ENCODE measurements around the gene MAP1B. TPM values are rescaled to one million over a fixed set of nuclear protein-coding genes. Genes with fewer than 3 reads are reported as not detected.

MAP1B gene
- total and polyA plus RNA-seq, 8 donors: 2.1 to 985 (median 24.7) TPM

DNA sequence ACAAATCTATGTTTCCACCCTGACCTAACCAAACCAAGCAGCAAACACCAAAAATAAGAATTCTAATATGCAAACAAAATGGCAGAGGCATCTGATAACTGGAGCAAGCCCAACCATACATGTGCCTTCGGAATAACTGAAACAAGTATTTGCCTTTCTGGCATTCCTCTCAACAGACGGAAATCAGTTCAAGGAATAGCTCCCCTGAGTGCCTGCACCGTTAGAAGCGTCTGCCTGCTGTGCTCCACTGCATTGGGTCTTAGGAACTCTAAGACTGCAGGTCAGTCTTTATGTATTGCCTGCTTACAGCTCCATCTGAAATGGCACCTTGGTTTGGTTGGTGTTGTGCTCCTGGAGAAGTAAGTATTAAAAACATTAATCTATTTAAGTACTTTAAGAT lies 114.3 kb downstream of the MAP1B start:
- Histone ChIP-seq H3K4me3 (no peak overlapping the region), H3K9me3 (no peaks in the 10 kb centered on the region), H3K4me1 (peaks cover 0 to 6% (median 0%) of the 10 kb centered on the region in 4 donors), H3K27ac (no peak overlapping the region), H3K27me3 (no peaks in the 10 kb centered on the region), H3K36me3 (peaks cover 30 to 99% (median 96%) of the 10 kb centered on the region in 4 donors)
- TF ChIP-seq POLR2A (IDR thresholded peaks at IDR 0.05) (no peak), EP300 (IDR thresholded peaks at IDR 0.05) (no peak), POLR2AphosphoS5 (IDR thresholded peaks at IDR 0.05) (no peak)
- TF ChIP-seq, protein P1, sequence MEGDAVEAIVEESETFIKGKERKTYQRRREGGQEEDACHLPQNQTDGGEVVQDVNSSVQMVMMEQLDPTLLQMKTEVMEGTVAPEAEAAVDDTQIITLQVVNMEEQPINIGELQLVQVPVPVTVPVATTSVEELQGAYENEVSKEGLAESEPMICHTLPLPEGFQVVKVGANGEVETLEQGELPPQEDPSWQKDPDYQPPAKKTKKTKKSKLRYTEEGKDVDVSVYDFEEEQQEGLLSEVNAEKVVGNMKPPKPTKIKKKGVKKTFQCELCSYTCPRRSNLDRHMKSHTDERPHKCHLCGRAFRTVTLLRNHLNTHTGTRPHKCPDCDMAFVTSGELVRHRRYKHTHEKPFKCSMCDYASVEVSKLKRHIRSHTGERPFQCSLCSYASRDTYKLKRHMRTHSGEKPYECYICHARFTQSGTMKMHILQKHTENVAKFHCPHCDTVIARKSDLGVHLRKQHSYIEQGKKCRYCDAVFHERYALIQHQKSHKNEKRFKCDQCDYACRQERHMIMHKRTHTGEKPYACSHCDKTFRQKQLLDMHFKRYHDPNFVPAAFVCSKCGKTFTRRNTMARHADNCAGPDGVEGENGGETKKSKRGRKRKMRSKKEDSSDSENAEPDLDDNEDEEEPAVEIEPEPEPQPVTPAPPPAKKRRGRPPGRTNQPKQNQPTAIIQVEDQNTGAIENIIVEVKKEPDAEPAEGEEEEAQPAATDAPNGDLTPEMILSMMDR (IDR thresholded peaks at IDR 0.05): no peak
- intact Hi-C loops (cut with DNase I; ENCODE audit: low total_unique reads): no loop called here
- DNase-seq: no peak
- 74 to 94% (median 93%) methylated on average over 4 of the region's 4 CpGs for WGBS, 5 donors

DNA sequence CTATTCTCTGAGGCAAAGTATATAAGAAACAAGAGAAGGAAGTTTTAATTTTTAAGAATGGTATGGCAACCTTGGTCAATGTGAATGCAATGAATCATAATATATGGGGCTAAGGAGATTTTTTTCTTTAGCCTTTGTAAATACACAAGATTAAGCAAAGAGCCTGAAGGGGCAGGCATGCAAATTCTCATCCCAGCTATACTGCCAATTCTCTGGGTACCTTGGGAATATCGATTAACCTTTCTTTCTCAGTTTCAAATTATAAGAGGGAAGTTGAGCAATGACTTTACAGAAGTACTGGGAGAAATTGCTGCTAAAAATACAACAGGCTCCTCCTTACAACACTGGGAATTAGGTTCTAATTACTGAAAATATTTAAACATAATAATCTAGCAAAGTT lies 115.2 kb downstream of the MAP1B start:
- no peak for TF ChIP-seq EP300 (IDR thresholded peaks at IDR 0.05)
- TF ChIP-seq POLR2AphosphoS5 (IDR thresholded peaks at IDR 0.05): no peak
- TF ChIP-seq, protein P1 (IDR thresholded peaks at IDR 0.05): no peak
- TF ChIP-seq POLR2A (IDR thresholded peaks at IDR 0.05): no peak
- peaks cover 0 to 6% (median 0%) of the 10 kb centered on the region in 4 donors for H3K4me1 ChIP-seq
- H3K4me3 ChIP-seq: no peak overlapping the region
- intact Hi-C loops (cut with DNase I; ENCODE audit: low total_unique reads): no loop called here
- no peak overlapping the region for H3K27ac ChIP-seq
- H3K27me3 ChIP-seq: no peaks in the 10 kb centered on the region
- no peaks in the 10 kb centered on the region for H3K9me3 ChIP-seq
- no peak for DNase-seq
- 88 to 96% (median 92%) methylated on average over 1 of the region's 1 CpG for WGBS, 5 donors
- peaks cover 30 to 100% (median 99%) of the 10 kb centered on the region in 4 donors for H3K36me3 ChIP-seq

DNA sequence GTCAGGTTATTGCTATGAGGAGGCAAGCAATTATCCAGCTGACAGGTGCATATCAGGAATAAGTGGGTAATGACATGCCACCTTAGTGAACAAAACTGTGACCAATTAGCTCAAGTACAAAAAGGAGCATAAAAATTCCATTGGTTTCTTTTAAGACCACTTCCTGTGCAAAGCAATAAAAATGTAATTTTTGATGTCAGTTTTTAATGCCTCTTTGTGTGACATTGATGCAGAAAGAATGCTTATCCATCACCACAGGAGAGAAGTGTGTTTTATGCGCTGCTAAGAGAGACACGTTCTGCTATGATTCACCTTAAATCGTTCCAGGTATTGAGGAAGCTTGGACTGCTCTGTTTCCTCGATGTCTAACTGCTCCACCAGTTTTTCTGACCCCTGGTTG lies 116.1 kb downstream of the MAP1B start:
- WGBS, 5 donors: 91 to 98% (median 96%) methylated on average over 4 of the region's 4 CpGs
- H3K27ac ChIP-seq: no peak overlapping the region

DNA sequence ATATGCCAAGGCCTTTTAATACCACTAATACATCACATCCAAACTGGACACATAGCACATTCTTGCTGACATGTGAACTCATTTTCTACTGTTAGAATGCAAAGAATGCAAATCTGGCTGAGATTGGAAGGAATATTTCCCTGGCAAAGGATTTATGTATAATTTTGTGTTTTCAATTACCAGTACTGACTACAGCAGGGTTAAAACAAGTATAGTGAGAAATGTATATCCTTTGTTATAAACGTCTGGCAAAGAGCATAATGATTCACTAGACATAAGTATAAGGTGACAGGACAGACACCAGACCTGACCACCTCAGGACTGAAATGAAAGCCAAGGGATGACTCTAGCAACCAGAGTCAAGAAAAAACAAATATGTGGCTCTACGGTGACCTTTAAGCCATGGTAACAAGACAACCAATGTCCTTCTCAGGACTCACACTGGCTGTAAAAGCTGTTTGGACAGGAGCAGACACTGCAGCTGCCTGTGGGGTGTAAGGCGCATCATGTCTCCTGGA lies 117.7 kb downstream of the MAP1B start:
- H3K36me3 ChIP-seq: peaks cover 19 to 90% (median 85%) of the 10 kb centered on the region in 4 donors

More for the DNA sequence above, 116.1 kb downstream of the MAP1B start:
- DNase-seq: no peak
- intact Hi-C loops (cut with DNase I; ENCODE audit: low total_unique reads): no loop called here
- Histone ChIP-seq H3K9me3 (no peaks in the 10 kb centered on the region), H3K27me3 (no peaks in the 10 kb centered on the region), H3K4me3 (no peak overlapping the region), H3K36me3 (peaks cover 26 to 100% (median 98%) of the 10 kb centered on the region in 4 donors), H3K4me1 (peaks cover 0 to 6% (median 0%) of the 10 kb centered on the region in 4 donors)
- TF ChIP-seq POLR2AphosphoS5 (IDR thresholded peaks at IDR 0.05) (no peak), EP300 (IDR thresholded peaks at IDR 0.05) (no peak), POLR2A (IDR thresholded peaks at IDR 0.05) (no peak)
- TF ChIP-seq, protein P1 (IDR thresholded peaks at IDR 0.05): no peak

More for the DNA sequence above, 117.7 kb downstream of the MAP1B start:
- no peak for DNase-seq
- intact Hi-C loops (cut with DNase I; ENCODE audit: low total_unique reads): no loop called here
- no peak overlapping the region for H3K27ac ChIP-seq
- no peaks in the 10 kb centered on the region for H3K9me3 ChIP-seq
- WGBS, 5 donors: 76 to 88% (median 86%) methylated on average over 3 of the region's 3 CpGs
- no peaks in the 10 kb centered on the region for H3K27me3 ChIP-seq
- TF ChIP-seq EP300 (IDR thresholded peaks at IDR 0.05) (no peak), POLR2A (IDR thresholded peaks at IDR 0.05) (no peak), POLR2AphosphoS5 (IDR thresholded peaks at IDR 0.05) (no peak)
- TF ChIP-seq, protein P1 (IDR thresholded peaks at IDR 0.05): no peak
- H3K4me3 ChIP-seq: no peak overlapping the region
- peaks cover 0 to 6% (median 0%) of the 10 kb centered on the region in 4 donors for H3K4me1 ChIP-seq
